Endothelial cell of umbilical vein (primary cell): ENCODE measurements around the gene LCN9. TPM values are rescaled to one million over a fixed set of nuclear protein-coding genes. Genes with fewer than 3 reads are reported as not detected.

ENCODE experiments used
- BruUV-seq: library from RNA; stranded (reverse); fragments of 400-500 nt; replicated peaks from 2 replicates; lab custom pipeline; 2021; lab: Mats Ljungman, UMichigan
- CTCF ChIA-PET: fragments of 300-600, 350-600 bp; sonication (Branson Sonifier 250); formaldehyde crosslinking; loops from one replicate; lab custom pipeline; 2021; ENCODE audit warnings: antibody characterized with exemption, inconsistent platforms; lab: Charles Lee
- POLR2A ChIA-PET: fragments of 300-600, 350-600 bp; sonication (Branson Sonifier 250); formaldehyde crosslinking; loops from one replicate; lab custom pipeline; 2021; ENCODE audit warnings: antibody characterized with exemption, inconsistent platforms; lab: Charles Lee
- DNase-seq: peaks from one replicate; pipeline ENCODE4 v3.0.0-alpha.2; 2011; ENCODE audit warnings: low read depth, low spot score
- FAIRE-seq: peaks from 2 replicates; lab custom pipeline; 2011; peaks lifted over from hg19 to GRCh38; lab: Jason Lieb, UNC
- H2AFZ ChIP-seq: 2 replicates; pipeline ENCODE4 v1.6.0; 2012; ENCODE audit warnings: low read depth, low read length, control low read depth, inconsistent platforms
- H3K27ac ChIP-seq: 2 replicates; pipeline ENCODE4 v1.5.1; 2011; ENCODE audit warnings: low read depth, mild to moderate bottlenecking, control low read depth, low read length, moderate library complexity; ENCODE audit not compliant: insufficient read depth
- H3K27me3 ChIP-seq, 2 experiments: 2 replicates each; pipeline versions ENCODE4 v1.6.0 to v1.6.1; 2011; ENCODE audit warnings: low read length in 2 of 2, mixed read lengths in 1 of 2; ENCODE audit not compliant: control insufficient read depth in 2 of 2, insufficient read depth in 2 of 2
- H3K36me3 ChIP-seq, 2 experiments: 2 replicates in 1 of 2; 3 replicates in 1 of 2; pipeline ENCODE4 v1.5.1; 2011; ENCODE audit warnings: low read length in 2 of 2, mild to moderate bottlenecking in 1 of 2, moderate library complexity in 1 of 2; ENCODE audit not compliant: control insufficient read depth in 2 of 2, insufficient read depth in 2 of 2; ENCODE audit errors: extremely low read depth in 1 of 2
- H3K4me1 ChIP-seq: 3 replicates; pipeline ENCODE4 v1.5.1; 2011; ENCODE audit warnings: mild to moderate bottlenecking, low read length; ENCODE audit not compliant: control insufficient read depth, insufficient read depth; ENCODE audit errors: extremely low read depth
- H3K4me2 ChIP-seq: 2 replicates; pipeline ENCODE4 v1.6.1; 2011; ENCODE audit warnings: low read length, control low read depth, mixed read lengths; ENCODE audit not compliant: insufficient read depth
- H3K4me3 ChIP-seq, 3 experiments: fragments of 200-600 bp in 1 of 3; sonication (generic), shearing (Covaris generic) in 1 of 3; replicated peaks in 1 of 3; 2 replicates each; pipeline ENCODE4 v1.5.1; 2011 to 2016; ENCODE audit warnings: control low read depth in 3 of 3, low read length in 3 of 3, mild to moderate bottlenecking in 2 of 3, inconsistent platforms in 1 of 3, low read depth in 1 of 3, moderate library complexity in 1 of 3; ENCODE audit not compliant: insufficient read depth in 1 of 3
- H3K79me2 ChIP-seq: 2 replicates; pipeline ENCODE4 v1.6.0; 2012; ENCODE audit warnings: low read length, inconsistent platforms; ENCODE audit not compliant: control insufficient read depth, insufficient read depth
- H3K9ac ChIP-seq: replicated peaks from 2 replicates; pipeline ENCODE3; 2011; ENCODE audit warnings: low read length, control low read depth; ENCODE audit not compliant: insufficient read depth; ENCODE audit errors: extremely low read depth
- H3K9me1 ChIP-seq: replicated peaks from 3 replicates; pipeline ENCODE4 v1.6.0; 2011; ENCODE audit warnings: mild to moderate bottlenecking, low read length; ENCODE audit not compliant: control insufficient read depth, insufficient read depth; ENCODE audit errors: extremely low read depth
- H3K9me3 ChIP-seq: replicated peaks from 2 replicates; pipeline ENCODE4 v1.5.1; 2012; ENCODE audit warnings: low read length, inconsistent platforms; ENCODE audit not compliant: control insufficient read depth, insufficient read depth
- H4K20me1 ChIP-seq: replicated peaks from 2 replicates; pipeline ENCODE3; 2011; ENCODE audit warnings: mild to moderate bottlenecking, low read length; ENCODE audit not compliant: control insufficient read depth, insufficient read depth; ENCODE audit errors: extremely low read depth
- CTCF ChIP-seq, 2 donors: IDR thresholded peaks; 1 replicate in 1 of 2; 2 replicates in 1 of 2; pipeline ENCODE4 v1.5.1; 2011; ENCODE audit warnings: low read length in 2 of 2, mild to moderate bottlenecking in 2 of 2, moderate library complexity in 2 of 2, control low read depth in 1 of 2, inconsistent platforms in 1 of 2, low read depth in 1 of 2; ENCODE audit not compliant: insufficient read depth in 1 of 2; ENCODE audit errors: extremely low read depth in 1 of 2
- EZH2 ChIP-seq: IDR thresholded peaks from 2 replicates; pipeline ENCODE4 v1.6.1; 2012; ENCODE audit warnings: borderline replicate concordance, low read depth, mild to moderate bottlenecking, moderate library complexity, low read length, inconsistent platforms; ENCODE audit not compliant: severe bottlenecking
- FOS ChIP-seq: IDR thresholded peaks from 2 replicates; pipeline ENCODE4 v1.6.1; 2011; ENCODE audit warnings: mild to moderate bottlenecking, low read length, moderate library complexity, borderline replicate concordance; ENCODE audit not compliant: insufficient read depth
- GATA2 ChIP-seq: IDR thresholded peaks from 2 replicates; pipeline ENCODE4 v1.7.0; 2011; ENCODE audit warnings: low read depth, mild to moderate bottlenecking, moderate library complexity, mixed read lengths, low read length; ENCODE audit not compliant: insufficient read length, insufficient read depth
- JUN ChIP-seq: IDR thresholded peaks from 2 replicates; pipeline ENCODE4 v1.6.1; 2011; ENCODE audit warnings: borderline replicate concordance, low read depth; ENCODE audit not compliant: insufficient read length, insufficient read depth
- MYC ChIP-seq: IDR thresholded peaks from one replicate; pipeline ENCODE4 v1.6.1; 2011; ENCODE audit warnings: mild to moderate bottlenecking, low read depth, low read length
- POLR2A ChIP-seq: IDR thresholded peaks from 2 replicates; pipeline ENCODE4 v1.6.1; 2012; ENCODE audit warnings: low read depth, mild to moderate bottlenecking, control low read depth, low read length
- POLR2AphosphoS5 ChIP-seq: IDR thresholded peaks from 2 replicates; pipeline ENCODE4 v1.6.1; 2012; ENCODE audit warnings: low read depth, mild to moderate bottlenecking, control low read depth, low read length, moderate library complexity; ENCODE audit not compliant: insufficient read depth
- dilution Hi-C: fragments of 300-500 bp; cut with MboI; formaldehyde crosslinking; loops from one replicate; pipeline ENCODE4 v1.15.0; 2019; ENCODE audit warnings: low sequenced_read_pairs; ENCODE audit not compliant: extremely low pct_ligation_motif_present
- intact Hi-C: fragments of 100-400 bp; cut with micrococcal nuclease; formaldehyde crosslinking; loops from one replicate; pipeline ENCODE4 v1.10.0; 2022
- polyA plus RNA-seq, 4 experiments: library from polyadenylated mRNA; depleted of rRNA in 3 of 4; stranded (reverse) in 3 of 4; unstranded in 1 of 4; fragments of >200 nt; gene quantifications; 2 replicates each; pipeline versions ENCODE4 v1.2.1 to v1.2.3, GENCODE V29; 2011 to 2012; ENCODE audit warnings: missing spikeins in 1 of 4
- total RNA-seq: library from RNA; stranded (reverse); gene quantifications from 2 replicates; pipeline ENCODE4 v1.2.3, GENCODE V29; 2021
- TF ChIP-seq, protein P1 (sequence below): IDR thresholded peaks from 2 replicates; pipeline ENCODE4 v1.6.1; 2011; ENCODE audit not compliant: insufficient read depth, insufficient read length

Gene LCN9
- total and polyA plus RNA-seq, 2 donors (not counting 3 experiments of a cell fraction or from before 2014, with no cell fraction given) = not detected

- H3K27ac ChIP-seq = no peak overlapping the region
- no peak overlapping the region for H3K4me3 ChIP-seq
- CTCF ChIA-PET = no interaction called here
- TF ChIP-seq GATA2 (no peak), POLR2A (no peak), POLR2AphosphoS5 (no peak), CTCF (IDR thresholded peaks at IDR 0.05; ENCODE audit: extremely low read depth in 1 of 2, insufficient read depth in 1 of 2, low read depth in 1 of 2, low read length in 2 of 2) (no peak), MYC (no peak), JUN (no peak), FOS (no peak)
- H3K9me3 ChIP-seq = no peaks in the 10 kb centered on the region
- BruUV-seq = no TSS peak
- dilution Hi-C loops = no loop called here
- H3K9ac ChIP-seq = no peak overlapping the region
- no peak overlapping the region for H3K4me2 ChIP-seq
- no peaks in the 10 kb centered on the region for H3K79me2 ChIP-seq
- no peak for DNase-seq
- POLR2A ChIA-PET = no interaction called here
- no peaks in the 10 kb centered on the region for H3K27me3 ChIP-seq
- intact Hi-C loops = no loop called here
- H3K36me3 ChIP-seq = no peaks in the 10 kb centered on the region
- no peaks in the 10 kb centered on the region for H4K20me1 ChIP-seq
- FAIRE-seq = no peak
- no peaks in the 10 kb centered on the region for H3K9me1 ChIP-seq
- H3K4me1 ChIP-seq = no peaks in the 10 kb centered on the region
- H2AFZ ChIP-seq = no peak overlapping the region
Measured at GRCh38 chr9:135655317-135655716, 7.8 kb upstream of the LCN9 start.

GRCh38 chr9:135657416-135657815 is 5.7 kb upstream of the LCN9 start:
- ChIA-PET CTCF (no interaction called here), POLR2A (no interaction called here)
- H2AFZ ChIP-seq = no peak overlapping the region
- H3K4me3 ChIP-seq = no peak overlapping the region
- no peak overlapping the region for H3K9ac ChIP-seq
- TF ChIP-seq JUN (no peak), MYC (no peak), FOS (no peak), POLR2A (no peak), CTCF (IDR thresholded peaks at IDR 0.05; ENCODE audit: extremely low read depth in 1 of 2, insufficient read depth in 1 of 2, low read depth in 1 of 2, low read length in 2 of 2) (no peak), EZH2 (no peak), POLR2AphosphoS5 (no peak), GATA2 (no peak)
- TF ChIP-seq, protein P1, sequence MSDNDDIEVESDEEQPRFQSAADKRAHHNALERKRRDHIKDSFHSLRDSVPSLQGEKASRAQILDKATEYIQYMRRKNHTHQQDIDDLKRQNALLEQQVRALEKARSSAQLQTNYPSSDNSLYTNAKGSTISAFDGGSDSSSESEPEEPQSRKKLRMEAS = no peak
- intact Hi-C loops (no loop called here), dilution Hi-C loops (no loop called here)
- no TSS peak for BruUV-seq
- no peaks in the 10 kb centered on the region for H3K36me3 ChIP-seq
- H3K9me3 ChIP-seq = no peaks in the 10 kb centered on the region
- H3K27me3 ChIP-seq = no peaks in the 10 kb centered on the region
- no peaks in the 10 kb centered on the region for H3K79me2 ChIP-seq
- FAIRE-seq (no peak), DNase-seq (no peak)
- H3K27ac ChIP-seq = no peak overlapping the region
- no peaks in the 10 kb centered on the region for H3K4me1 ChIP-seq
- H3K4me2 ChIP-seq = no peak overlapping the region
- no peaks in the 10 kb centered on the region for H4K20me1 ChIP-seq
- H3K9me1 ChIP-seq = no peaks in the 10 kb centered on the region
